Gastroesophageal sphincter (tissue), 4 donors: ENCODE results near the gene SH3RF1. TPM values are rescaled to one million over a fixed set of nuclear protein-coding genes. Genes with fewer than 3 reads are reported as not detected.

ENCODE experiments used
- ATAC-seq: fragments of 150-250 bp; one replicate; pipeline ENCODE4 v1.9.1; 2016; ENCODE audit warnings: mild to moderate bottlenecking, moderate library complexity
- H3K27ac ChIP-seq, 4 donors: fragments of 200-600 bp; sonication (generic) in 3 of 4; 1 replicate in 3 of 4; 2 replicates in 1 of 4; pipeline ENCODE4 v1.5.1; 2016 to 2019
- H3K27me3 ChIP-seq: fragments of 200-600 bp; sonication (generic); one replicate; pipeline ENCODE4 v1.5.1; 2019
- H3K36me3 ChIP-seq, 2 donors: fragments of 200-600 bp; sonication (generic); one replicate each; pipeline ENCODE4 v1.5.1; 2019; ENCODE audit warnings: control low read depth in 1 of 2
- H3K4me1 ChIP-seq, 3 donors: fragments of 200-600 bp; sonication (generic); 1 replicate in 2 of 3; 2 replicates in 1 of 3; pipeline ENCODE4 v1.5.1; 2016 to 2019; ENCODE audit warnings: control low read depth in 2 of 3
- H3K4me3 ChIP-seq, 2 donors: fragments of 200-600 bp; sonication (generic); one replicate each; pipeline ENCODE4 v1.5.1; 2019; ENCODE audit warnings: mild to moderate bottlenecking in 1 of 2, moderate library complexity in 1 of 2
- H3K9me3 ChIP-seq, 3 donors: fragments of 200-600 bp; sonication (generic); one replicate each; pipeline ENCODE4 v1.5.1; 2017 to 2019; ENCODE audit warnings: control low read depth in 2 of 3
- EP300 ChIP-seq: sonication (generic); formaldehyde crosslinking; IDR thresholded peaks from one replicate; pipeline ENCODE4 v1.6.1; 2017; ENCODE audit warnings: antibody characterized with exemption, mild to moderate bottlenecking
- POLR2A ChIP-seq, 2 donors: fragments of 450-650 bp; IDR thresholded peaks; one replicate each; pipeline ENCODE4 v1.6.1; 2017; ENCODE audit warnings: antibody characterized with exemption in 2 of 2, mild to moderate bottlenecking in 2 of 2, moderate library complexity in 1 of 2
- POLR2AphosphoS5 ChIP-seq: sonication (generic); formaldehyde crosslinking; IDR thresholded peaks from one replicate; pipeline ENCODE4 v1.6.1; 2017; ENCODE audit warnings: antibody characterized with exemption
- WGBS, 2 donors: methylation state at CpG; one replicate each; pipeline ENCODE4 v1.1.5; 2018; ENCODE audit warnings: low coverage in 1 of 2; 5-methylcytosine and 5-hydroxymethylcytosine counted together
- total RNA-seq, 4 donors: library from RNA; depleted of rRNA; stranded (reverse); fragments of >200 nt; gene quantifications; one replicate each; pipeline ENCODE4 v1.1.0, GENCODE V29; 2016
- TF ChIP-seq, protein P1 (sequence below), 4 experiments: fragments of 200-600 bp in 2 of 4; fragments of 450-650 bp in 2 of 4; sonication (generic) in 1 of 4; IDR thresholded peaks; one replicate each; pipeline ENCODE4 v1.5.1; 2017 to 2019; ENCODE audit warnings: antibody characterized with exemption in 4 of 4, mild to moderate bottlenecking in 2 of 4, moderate library complexity in 2 of 4

Gene SH3RF1
- total RNA-seq, 4 donors from 2014 or later = 9.2 to 17.6 (median 13.3) TPM

DNA sequence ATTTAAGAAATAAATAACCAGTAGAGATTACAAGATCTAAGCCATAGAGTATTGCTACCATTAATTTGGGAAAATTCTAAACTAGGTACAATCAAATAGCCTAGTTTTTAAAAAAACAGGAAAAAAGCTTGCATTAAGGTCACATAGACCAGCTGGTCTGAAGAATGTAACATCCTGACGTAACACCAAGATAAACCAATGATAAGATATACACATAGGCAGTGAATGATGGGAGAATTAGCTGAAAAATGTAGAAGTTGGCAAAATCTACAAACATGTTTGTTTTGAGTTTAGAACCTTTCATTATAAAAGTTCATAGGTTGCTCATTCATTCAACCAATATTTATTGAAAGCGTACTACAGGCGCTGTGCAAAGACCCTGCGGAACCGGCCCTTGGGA is 120.0 kb downstream of the SH3RF1 start:
- H3K4me1 ChIP-seq = peaks cover 0 to 9% (median 0%) of the 10 kb centered on the region in 3 donors
- H3K9me3 ChIP-seq = no peaks in the 10 kb centered on the region
- H3K27me3 ChIP-seq = no peaks in the 10 kb centered on the region
- H3K36me3 ChIP-seq = peaks cover 0 to 17% of the 10 kb centered on the region in 2 donors
- ATAC-seq = no peak
- H3K27ac ChIP-seq = no peak overlapping the region
- WGBS, 2 donors = 71 to 92% methylated on average over 1 to 5 of the region's 5 CpGs
- TF ChIP-seq, protein P1, sequence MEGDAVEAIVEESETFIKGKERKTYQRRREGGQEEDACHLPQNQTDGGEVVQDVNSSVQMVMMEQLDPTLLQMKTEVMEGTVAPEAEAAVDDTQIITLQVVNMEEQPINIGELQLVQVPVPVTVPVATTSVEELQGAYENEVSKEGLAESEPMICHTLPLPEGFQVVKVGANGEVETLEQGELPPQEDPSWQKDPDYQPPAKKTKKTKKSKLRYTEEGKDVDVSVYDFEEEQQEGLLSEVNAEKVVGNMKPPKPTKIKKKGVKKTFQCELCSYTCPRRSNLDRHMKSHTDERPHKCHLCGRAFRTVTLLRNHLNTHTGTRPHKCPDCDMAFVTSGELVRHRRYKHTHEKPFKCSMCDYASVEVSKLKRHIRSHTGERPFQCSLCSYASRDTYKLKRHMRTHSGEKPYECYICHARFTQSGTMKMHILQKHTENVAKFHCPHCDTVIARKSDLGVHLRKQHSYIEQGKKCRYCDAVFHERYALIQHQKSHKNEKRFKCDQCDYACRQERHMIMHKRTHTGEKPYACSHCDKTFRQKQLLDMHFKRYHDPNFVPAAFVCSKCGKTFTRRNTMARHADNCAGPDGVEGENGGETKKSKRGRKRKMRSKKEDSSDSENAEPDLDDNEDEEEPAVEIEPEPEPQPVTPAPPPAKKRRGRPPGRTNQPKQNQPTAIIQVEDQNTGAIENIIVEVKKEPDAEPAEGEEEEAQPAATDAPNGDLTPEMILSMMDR (IDR thresholded peaks at IDR 0.05) = no peak
- no peak for TF ChIP-seq POLR2AphosphoS5
- no peak for TF ChIP-seq EP300
- TF ChIP-seq POLR2A (IDR thresholded peaks at IDR 0.05) = no peak
- H3K4me3 ChIP-seq = no peak overlapping the region

DNA sequence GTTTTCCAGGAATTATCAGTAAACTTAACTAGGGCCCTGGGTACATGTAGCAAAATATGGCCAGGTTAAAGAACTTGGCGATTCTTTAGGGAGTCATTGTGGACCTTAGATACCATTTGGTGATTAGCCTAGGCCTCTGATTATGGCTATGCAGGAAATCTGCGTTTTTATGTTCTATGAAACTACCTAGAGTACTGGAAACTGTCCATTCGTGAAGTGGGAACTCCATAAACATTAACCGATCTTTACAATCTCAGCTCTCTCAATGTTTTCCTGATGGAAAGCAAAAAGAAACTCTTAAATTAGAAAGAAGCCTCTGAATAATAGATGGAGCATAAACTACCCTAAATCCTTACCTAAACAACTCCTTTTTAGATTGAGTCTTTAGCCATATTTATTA is 121.9 kb downstream of the SH3RF1 start:
- no peak for ATAC-seq
- H3K27ac ChIP-seq = no peak overlapping the region

DNA sequence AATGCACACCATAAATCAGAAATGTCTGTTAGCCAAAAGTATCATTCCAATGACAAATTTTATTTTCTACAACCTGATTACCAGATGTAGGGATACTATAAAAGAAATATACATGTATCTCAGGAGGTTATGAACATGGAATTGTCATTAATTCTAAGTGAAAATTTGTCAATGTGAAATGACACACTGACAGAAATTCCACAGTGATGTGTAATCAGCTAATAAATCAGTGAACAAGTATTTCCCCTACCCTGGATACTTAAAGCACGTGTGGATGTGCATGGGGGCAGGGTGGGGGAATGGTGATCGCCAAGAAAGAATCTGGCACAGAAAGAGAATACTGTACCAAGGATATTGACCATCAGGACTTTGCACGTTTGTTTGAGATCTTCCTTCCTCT is 123.6 kb downstream of the SH3RF1 start:
- ATAC-seq = no peak
- TF ChIP-seq POLR2A (IDR thresholded peaks at IDR 0.05) (no peak), EP300 (no peak), POLR2AphosphoS5 (no peak)
- TF ChIP-seq, protein P1 (IDR thresholded peaks at IDR 0.05) = no peak
- peaks cover 0 to 8% of the 10 kb centered on the region in 2 donors for H3K36me3 ChIP-seq
- 69 to 70% methylated on average over 2 to 3 of the region's 3 CpGs for WGBS, 2 donors
- H3K9me3 ChIP-seq = no peaks in the 10 kb centered on the region
- peaks cover 0 to 9% (median 0%) of the 10 kb centered on the region in 3 donors for H3K4me1 ChIP-seq
- H3K27ac ChIP-seq = no peak overlapping the region
- H3K4me3 ChIP-seq = no peak overlapping the region
- H3K27me3 ChIP-seq = no peaks in the 10 kb centered on the region

More for the DNA sequence above, 121.9 kb downstream of the SH3RF1 start:
- H3K4me1 ChIP-seq = peaks cover 0 to 9% (median 0%) of the 10 kb centered on the region in 3 donors
- no peaks in the 10 kb centered on the region for H3K9me3 ChIP-seq
- WGBS, 2 donors = 57 to 69% methylated on average over 4 of the region's 4 CpGs
- H3K4me3 ChIP-seq = no peak overlapping the region
- no peaks in the 10 kb centered on the region for H3K27me3 ChIP-seq
- no peak for TF ChIP-seq POLR2AphosphoS5
- TF ChIP-seq, protein P1 (IDR thresholded peaks at IDR 0.05) = no peak
- TF ChIP-seq POLR2A (IDR thresholded peaks at IDR 0.05) = no peak
- TF ChIP-seq EP300 = no peak
- peaks cover 0 to 5% of the 10 kb centered on the region in 2 donors for H3K36me3 ChIP-seq

GRCh38 chr4:169144061-169144600 is 126.6 kb downstream of the SH3RF1 start:
- H3K27me3 ChIP-seq = no peaks in the 10 kb centered on the region
- H3K4me3 ChIP-seq = no peak overlapping the region
- no peak overlapping the region for H3K27ac ChIP-seq
- H3K4me1 ChIP-seq = peaks cover 0 to 1% (median 0%) of the 10 kb centered on the region in 3 donors
- no peaks in the 10 kb centered on the region for H3K9me3 ChIP-seq
- ATAC-seq = no peak
- H3K36me3 ChIP-seq = peaks cover 0 to 8% of the 10 kb centered on the region in 2 donors
- TF ChIP-seq EP300 = no peak
- no peak for TF ChIP-seq POLR2AphosphoS5
- TF ChIP-seq, protein P1 (IDR thresholded peaks at IDR 0.05) = no peak
- no peak for TF ChIP-seq POLR2A (IDR thresholded peaks at IDR 0.05)

- no peaks in the 10 kb centered on the region for H3K9me3 ChIP-seq
- 78 to 79% methylated on average over 3 to 8 of the region's 9 CpGs for WGBS, 2 donors
- ATAC-seq = no peak
- TF ChIP-seq POLR2AphosphoS5 (no peak), EP300 (no peak), POLR2A (IDR thresholded peaks at IDR 0.05) (no peak)
- TF ChIP-seq, protein P1 (IDR thresholded peaks at IDR 0.05) = no peak
- H3K27ac ChIP-seq = no peak overlapping the region
- H3K4me3 ChIP-seq = no peak overlapping the region
- H3K4me1 ChIP-seq = no peaks in the 10 kb centered on the region
- H3K36me3 ChIP-seq = peaks cover 0 to 8% of the 10 kb centered on the region in 2 donors
- no peaks in the 10 kb centered on the region for H3K27me3 ChIP-seq
Observed at GRCh38 chr4:169143335-169143734, 127.4 kb downstream of the SH3RF1 start.
